ENCODE results near the gene PXT1.
"Not testable (repeated sequence)": the region's sequence is repeated elsewhere in the genome, so short reads cannot be mapped to it uniquely, and the experiment has no call there.

Gene PXT1

DNA sequence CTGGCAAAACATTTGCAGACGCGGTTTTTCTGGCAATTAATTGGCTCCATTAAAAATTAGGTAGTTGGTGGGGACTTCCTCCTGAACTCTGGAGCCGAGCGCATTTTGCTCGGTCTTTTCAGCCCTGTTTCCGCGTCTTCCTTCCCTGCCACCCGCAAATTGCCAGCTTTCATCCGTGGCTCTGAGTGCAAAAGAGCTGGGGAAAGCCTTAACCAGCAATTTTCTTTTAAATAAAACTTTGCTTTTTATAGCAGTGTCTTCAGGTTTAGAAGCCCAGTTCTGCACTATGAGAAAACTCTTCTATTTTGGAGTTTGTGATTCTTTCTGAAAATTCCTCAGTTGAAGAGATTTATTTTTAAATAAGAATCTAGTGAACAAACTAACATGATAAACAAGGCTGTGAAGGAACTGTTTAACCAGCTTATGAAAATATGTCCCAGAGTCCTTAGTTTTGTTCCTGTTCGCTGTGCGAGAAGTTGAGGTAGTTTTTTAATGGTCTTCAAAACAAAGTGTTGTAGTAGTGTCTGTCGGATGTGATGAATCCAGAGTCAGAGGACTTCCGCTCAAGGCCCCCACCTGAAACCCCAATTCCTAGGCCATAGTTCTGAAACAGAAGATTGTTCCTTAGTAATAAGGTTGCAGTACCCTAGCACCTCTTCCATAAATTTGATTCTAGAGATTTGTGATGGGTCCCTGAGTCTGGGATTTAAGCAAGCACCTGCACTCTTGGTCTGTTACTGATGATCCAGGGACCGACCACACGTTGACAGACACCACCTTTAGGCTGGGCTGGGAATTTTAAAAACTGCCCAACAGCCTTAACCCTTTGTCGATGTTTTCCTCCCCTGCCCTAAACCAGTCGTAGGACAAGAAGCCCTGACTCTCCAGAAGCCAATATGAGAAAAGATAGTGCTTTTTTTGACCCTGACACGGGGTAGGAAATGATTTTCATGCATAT lies 1.1 kb upstream of the PXT1 start:
- DNase-seq: no peak

DNA sequence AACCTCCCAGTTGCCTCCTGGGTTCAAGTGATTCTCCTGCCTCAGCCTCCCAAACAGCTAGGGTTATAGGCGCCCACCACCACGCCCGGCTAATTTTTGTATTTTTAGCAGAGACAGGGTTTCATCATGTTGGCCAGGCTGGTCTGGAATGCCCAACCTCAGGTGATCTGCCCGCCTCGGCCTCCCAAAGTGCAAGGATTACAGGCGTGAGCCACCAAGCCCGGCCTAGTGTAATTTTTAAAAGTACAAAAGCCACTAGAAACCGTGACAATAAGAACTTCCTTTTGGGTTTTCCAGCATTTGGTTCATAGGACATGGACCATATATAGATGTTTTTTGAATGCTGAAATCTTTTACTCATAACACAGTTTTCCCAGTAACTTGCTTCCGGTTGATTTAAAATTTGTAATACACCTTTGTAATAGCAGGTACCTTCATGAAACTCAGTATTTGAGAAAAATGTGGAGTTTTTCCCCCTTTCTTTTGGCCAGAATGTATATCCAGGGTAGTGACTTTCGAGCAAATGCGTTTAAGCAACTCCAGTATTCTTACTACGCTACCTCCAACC lies 467 bp downstream of the PXT1 start:
- no peak for DNase-seq

DNA sequence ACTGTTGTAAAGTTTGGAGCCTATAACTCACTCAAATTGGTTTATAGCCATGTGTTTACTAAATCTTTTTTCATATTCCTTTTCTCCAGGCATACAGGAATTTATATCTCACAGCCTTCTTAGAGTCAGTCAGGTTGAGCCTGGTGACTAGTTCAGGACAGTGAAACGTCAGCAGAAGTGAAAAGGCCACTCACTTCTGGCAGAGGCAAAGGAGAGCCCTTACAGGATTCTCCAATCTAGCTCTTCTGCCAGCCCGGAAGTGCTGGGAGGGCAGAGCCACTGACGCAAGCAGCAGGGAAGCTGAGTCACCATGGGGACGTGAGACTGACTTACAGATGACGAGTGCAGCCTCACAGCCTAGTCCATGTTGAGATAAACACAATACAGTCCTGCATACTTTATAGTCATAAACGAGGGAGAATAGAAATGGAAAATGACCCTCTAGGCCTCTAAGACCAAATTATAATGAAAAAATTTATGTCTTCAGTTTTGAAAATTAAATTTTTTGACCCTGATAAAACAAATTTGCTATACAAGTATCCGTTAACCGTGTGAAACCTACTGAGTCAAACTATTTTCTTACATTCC lies 1.3 kb downstream of the PXT1 start:
- peak; percentile 88 for DNase-seq

DNA sequence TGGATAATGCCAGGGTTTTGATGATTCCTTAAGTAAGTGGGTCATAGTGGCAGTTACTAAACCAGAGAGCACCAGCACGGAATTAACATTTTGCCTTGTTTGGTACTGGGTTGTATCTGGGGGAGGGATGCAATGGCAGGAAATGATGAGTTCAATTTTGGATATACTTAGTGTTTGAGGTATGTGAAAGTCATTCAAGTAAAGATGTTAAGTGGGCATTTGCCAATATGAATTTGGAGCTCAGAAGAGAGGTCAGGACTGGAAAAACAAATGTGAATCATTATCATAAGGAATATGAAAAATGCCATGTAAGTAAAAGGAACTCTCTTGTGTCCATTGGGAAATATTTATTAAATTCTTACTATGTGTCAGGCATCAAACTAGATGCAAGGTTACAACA lies 6.2 kb downstream of the PXT1 start:
- no peak for DNase-seq

DNA sequence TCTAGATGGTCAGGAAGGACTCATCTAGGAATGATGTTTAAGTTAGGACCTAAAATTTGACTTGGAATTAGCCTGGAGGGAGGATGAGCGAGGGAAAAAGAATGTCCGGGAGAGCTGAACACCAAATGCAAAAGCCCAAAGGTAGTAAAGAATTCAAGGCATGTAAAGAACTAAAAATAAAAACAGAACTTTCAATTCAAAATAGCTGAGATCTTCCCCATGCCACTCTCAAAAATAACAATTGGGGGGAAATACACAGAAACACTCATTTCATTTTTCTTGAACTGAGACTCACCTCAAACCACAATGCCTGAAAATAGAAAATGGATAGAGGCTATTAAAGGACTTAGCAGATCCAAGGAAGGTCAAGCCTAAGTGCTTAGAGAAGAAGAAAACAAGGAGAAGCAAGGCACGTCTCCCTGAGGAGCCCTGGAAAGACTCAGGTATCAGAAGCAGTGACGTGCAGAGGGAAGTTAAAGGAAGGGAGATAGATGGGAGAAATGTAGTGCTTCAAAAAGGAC lies 10.4 kb downstream of the PXT1 start:
- no peak for DNase-seq

DNA sequence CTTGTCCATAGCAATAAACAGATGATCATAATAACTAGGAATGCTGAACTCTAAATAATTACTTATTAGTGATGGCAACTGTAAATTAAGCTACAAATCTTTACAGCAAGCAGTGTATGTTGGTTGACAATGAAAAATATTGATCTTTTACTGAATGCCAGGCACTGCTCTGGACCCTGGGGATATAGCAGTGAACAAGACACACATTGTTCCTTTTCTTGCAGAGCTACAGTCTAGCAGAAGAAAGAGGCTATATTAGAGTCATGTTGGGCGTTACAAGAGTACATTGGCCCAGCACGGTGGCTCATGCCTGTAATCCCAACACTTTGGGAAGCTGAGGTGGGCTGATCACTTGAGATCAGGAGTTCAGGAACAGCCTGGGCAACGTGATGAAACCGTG lies 11.5 kb downstream of the PXT1 start:
- DNase-seq: no peak

DNA sequence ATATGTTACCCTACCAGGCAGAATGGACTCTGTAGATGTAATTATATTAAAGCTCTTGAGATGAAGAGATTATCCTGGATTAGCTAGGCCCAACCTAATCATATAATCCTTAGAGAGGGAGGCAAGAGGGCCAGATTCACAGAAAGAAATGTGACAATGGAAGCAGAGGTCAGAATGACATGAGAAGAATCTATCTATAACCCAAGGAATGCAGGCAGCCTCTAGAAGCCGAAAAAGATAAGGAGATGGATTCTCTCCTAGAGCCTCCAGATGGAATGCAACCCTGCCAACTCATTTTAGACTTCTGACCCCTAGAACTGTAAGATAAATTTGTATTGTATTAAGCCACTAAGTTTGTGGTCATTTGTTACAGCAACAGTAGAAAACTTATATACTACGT lies 12.3 kb downstream of the PXT1 start:
- DNase-seq: no peak

DNA sequence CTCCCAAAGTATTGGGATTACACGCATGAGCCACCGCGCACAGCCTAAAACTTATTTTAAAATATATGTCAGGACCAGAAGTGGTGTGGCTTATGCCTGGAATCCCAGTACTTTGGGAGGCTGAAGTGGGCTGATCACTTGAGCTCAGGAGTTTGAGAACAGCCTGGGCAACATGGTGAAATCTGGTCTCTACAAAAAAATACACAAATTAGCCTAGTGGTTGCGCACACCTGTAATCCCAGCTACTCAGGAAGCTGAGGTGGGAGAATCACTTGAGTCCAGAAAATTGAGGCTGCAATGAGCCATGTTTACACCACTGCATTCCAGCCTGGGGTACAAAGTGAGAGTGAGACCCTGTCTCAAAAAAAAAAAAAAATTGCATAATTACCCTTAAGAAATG lies 13.7 kb downstream of the PXT1 start:
- no peak for DNase-seq

DNA sequence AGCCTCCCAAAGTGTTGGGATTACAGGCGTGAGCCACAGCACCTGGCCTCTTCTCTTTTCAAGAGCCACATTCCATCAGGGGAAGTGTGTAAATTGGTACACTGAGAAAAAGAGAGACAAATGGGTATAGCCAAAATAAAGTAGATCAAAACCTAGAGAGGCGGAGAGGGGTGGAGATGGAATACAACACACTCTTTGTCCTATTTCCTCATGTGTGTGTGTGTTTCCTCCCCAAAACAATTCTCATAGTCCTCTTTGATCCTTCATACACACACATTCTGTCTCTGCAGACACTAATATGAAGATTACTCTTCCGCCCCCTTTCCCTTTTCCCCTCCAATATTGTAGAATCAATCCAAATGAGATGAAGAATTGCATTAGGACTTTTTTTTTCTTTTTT lies 16.0 kb downstream of the PXT1 start:
- DNase-seq: no peak

DNA sequence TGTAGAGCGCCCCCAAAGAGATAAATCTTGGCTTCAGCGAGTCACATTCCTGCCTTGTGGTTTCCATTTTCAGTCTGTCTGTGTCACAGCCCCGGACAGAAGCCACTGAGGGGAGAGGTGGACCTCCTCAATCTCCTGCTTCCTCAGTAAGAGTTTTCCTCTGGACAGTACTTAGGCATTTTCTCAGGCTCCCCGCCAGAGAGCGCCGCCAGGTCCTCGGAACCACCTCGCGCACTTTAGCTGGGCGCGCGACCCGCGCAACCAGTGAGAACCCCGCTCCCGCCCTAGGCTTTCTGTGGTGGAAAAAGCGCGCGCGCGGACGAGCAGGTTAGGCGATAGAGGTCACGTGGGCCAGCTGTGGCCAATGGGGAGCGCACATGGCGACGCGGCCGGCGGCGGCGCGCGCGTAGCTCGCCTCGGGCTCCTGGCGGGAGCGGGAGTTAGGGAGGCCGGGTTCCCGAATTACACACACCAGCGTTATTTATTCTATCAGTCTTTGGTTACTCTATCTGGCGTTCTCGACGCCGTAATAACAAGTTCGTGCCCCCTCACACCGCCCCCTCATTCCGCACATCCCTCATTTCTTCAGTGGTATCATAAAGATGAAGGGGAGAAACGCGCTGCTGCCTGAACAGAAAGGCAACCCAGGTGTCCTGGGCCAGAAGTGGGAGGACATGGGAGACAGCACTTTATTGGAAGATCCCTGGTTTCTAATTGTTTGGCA lies 19.4 kb downstream of the PXT1 start:
- peak; percentile 95 for DNase-seq

DNA sequence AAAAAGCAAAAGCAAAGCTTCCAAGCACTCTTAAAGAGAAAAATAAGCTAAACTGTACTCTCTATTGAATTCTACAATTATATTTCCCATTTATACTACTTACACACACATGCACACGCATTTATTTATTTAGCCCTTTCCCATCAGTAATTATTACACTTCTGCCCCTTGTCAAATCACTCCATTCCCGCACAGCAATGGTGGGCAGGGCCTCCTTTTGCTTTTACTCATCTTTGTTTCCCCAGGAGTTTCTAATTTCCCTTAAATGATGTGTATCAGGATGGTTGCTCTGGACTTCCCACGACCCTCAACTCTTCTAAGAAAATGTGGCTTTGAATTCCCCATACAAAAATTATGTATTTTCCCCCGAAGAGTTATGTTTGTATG lies 19.9 kb downstream of the PXT1 start:
- DNase-seq: no peak

DNA sequence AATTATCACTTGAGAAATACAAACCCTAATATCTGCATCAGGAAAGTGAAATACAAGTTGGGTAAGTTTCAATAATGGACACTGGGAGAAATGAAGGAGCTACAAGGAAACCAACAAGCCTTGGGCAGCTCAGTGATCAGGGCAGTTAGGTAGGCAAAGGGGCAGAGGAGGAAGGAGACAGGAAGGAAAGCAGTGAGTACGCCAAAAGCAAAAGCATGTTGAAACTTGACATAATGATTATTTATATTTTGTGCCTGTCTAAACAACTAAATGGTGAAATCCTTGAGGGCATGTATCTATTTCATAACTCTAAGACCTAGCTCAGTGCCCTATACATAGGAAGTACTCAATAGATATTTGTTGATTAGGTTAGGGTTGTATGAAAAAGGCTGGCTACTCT lies 23.3 kb downstream of the PXT1 start:
- DNase-seq: no peak

DNA sequence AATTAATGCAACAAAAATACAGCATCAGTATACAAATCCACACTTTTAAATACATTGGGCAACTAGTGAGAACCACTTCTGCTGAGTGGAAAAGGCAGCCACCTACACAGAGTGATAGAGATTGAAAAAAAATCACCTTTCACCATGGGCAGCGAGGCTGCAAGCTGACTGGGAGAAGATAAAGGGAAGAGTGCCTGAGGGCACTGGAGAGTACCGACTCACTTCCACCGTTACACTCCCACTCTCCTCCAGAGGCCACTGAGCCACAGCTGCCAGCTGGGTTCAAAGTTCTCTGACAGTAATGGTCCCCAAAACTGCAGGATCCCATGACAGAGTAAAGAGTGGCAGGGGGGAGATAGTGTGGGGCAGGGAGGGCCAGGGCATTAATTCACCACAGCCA lies 24.1 kb downstream of the PXT1 start:
- no peak for DNase-seq

DNA sequence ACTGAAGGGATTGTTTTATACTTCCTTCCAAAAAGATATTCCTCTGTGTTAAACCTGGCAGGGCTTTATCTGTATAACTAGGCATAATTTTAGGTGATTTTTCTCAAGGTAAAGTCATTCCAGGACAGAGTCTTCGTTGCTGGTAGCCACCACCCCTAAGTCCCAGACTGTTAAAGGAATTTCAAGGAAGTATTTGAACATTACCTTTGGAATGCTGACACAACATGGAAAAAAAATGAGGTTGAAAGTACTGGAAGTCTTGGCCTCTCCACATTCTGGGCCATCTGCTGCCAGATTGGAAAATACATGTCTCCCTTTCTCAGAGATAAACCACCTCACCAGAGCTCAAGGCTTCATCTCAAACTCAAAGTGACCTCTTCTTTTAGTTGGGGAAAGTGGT lies 28.2 kb downstream of the PXT1 start:
- no peak for DNase-seq

DNA sequence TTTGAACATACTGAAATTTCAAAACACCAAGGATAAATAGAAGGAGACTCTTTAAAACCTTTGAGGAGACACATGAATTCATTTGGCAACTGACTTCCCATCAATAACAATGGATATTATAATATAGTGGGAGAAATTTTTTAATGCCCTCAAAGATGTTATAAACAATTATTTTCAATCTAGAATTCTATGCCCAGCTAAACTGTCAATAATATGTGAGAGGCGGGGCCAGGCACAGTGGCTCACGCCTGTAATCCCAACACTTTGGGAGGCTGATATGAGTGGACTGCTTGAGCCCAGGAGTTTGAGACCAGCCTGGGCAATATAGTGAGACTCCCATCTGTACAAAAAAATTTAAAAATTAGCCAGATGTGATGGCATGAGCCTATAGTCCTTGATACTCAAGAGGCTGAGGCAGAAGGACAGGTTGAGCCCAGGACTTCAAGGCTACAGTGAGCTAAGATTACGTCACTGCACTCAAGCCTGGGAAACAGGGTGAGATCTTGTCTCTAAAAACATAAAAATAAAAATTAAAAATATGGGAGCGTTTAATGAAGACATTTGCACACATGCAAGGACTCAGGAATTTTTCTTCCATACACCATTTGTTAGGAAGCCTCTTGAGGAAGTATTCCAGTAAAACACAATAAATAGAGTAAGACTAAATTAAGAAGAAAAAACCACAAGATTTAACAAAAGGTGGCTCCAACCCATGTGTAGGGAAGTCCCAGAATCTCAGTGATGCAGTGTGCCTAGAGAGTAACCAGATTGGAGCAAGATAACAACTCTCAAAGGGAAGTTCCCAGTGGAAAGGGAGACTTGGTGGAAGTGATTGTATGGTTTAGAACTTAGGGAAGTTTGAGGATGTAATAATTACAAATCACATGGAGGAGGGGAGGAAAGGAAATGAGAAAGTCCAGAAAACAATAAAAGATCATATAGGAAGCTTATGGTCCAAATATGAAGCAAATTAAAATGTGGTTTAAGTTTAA lies 28.9 kb downstream of the PXT1 start:
- no peak for DNase-seq

DNA sequence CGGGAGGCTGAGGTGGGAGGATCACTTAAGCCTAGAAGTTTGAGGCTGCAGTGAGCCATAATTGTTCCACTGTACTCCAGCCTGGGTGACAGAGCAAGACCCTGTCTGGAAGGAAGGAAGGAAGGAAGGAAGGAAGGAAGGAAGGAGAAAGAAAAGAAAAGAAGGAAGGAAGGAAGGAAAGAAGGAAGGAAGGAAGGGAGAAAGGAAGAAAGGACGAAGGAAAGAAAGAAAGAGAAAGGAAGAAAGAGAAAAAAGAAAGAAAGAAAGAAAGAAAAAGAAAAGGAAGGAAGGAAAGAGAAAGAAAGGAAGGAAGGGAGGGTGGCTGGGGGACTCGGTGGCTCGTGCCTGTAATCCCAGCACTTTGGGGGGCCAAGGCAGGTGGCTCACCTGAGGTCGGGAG lies 32.9 kb downstream of the PXT1 start:
- DNase-seq: not testable (repeated sequence)

DNA sequence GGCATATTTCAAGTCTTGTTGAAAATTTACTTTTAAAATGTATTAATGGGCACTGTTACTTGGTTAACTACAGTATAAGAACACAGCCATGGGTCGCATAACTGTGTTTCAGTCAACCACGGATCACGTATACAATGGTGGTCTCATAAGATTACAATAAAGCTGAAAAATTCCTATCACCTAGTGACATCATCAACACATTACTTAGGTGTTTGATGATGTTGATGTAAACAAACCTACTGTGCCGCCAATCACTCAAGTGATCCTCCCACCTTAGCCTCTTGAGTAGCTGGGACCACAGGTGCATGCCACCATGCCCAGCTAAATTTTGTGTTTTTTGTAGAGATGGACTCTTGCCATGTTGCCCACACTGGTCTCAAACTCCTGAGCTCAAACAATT lies 38.5 kb downstream of the PXT1 start:
- no peak for DNase-seq

DNA sequence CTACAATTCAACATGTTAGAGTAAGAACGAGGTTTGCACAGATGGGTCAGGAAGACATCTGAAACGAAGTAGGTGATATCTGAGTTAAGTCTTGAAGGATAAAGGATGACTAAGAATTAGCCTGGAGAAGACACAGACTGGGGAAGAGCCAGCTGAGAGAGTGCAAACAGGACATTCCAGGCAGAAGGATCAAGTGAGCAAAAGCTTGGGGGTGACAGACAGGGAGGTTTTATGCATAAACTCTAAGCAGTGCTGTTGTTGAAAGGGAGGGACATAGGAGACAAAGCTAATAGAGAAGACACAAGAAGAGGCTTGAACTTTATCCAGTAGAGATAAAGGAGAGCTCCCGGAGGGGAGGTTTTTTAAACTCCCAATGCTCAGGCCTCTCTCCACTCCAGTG lies 40.2 kb downstream of the PXT1 start:
- DNase-seq: no peak

DNA sequence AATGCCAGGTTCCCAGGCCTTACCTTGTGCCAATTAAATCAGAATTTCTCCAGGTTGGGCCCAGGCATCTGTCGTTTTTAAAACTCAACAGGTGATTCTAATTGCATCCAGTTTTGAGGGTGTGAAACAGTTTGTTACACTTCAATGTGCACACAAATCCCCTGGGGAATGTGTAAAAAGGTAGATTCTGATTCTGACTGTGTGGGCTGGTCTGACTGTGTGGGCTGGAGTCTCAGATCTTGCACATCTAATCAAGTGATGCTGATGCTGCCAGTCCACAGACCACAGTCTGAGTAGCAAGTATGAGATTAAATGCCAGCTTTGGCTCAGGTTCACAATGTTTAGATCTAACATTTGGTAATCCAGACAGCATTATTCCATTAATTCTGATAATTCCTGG lies 42.7 kb downstream of the PXT1 start:
- no peak for DNase-seq

DNA sequence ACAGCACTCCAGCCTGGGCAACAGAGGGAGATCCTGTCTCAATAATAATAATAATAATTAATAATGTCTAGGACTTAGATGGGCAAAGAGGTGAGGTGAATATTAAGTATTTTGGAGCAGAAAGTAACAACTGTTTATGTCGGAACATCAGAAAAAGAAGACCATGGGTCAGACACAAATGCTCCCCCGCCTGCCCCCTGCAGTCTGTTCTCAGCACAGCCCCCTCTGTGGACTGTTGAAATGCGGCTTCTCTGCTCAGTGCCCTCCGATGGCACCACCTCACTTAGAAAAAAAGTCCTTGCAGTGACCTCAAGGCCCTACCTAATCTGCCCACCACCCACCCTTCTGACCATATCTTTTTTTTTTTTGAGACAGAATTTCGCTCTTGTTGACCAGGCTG lies 50.0 kb downstream of the PXT1 start:
- DNase-seq: no peak

DNA sequence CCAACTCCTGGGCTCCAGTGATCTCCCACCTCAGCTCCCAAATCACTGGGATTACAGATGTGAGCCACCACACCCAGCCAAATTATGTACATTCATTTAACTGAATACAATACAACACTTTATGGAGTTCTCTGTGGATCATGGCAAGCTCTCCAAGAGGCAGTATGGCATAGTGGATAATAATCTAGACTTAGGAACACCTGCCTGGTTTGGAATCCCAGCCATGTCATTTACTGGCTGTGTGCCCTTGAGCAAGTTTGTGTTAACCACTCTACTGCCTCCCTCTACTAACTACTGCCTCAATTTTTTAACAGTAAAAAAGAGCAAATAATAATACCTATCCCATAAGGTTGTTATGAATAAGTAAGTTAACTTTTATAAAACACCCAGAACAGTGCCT lies 53.3 kb downstream of the PXT1 start:
- no peak for DNase-seq

Data from DMS79 (cell line).